ENCODE data around the gene BCO1.

BCO1 gene

DNA sequence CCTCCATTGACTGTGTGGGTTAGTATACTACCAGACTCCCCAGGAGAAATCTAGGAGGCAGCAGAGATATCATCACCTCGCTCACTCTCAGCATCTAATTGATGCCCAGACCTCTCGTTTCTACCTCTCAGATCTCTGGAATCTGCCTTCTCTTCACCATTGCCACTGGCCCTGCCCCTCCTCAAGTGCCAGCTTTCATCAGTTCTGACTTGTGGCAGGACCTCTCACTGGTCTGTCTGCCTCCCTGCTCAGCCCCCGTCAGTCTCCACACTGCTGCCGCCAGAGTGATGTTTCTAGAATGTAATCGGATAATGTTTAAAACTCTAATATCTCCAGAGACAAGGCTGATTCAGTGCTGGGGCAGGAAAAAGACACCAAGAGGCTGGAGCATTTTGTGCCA, 91.5 kb downstream of the BCO1 start:
- TF ChIP-seq, protein P1, sequence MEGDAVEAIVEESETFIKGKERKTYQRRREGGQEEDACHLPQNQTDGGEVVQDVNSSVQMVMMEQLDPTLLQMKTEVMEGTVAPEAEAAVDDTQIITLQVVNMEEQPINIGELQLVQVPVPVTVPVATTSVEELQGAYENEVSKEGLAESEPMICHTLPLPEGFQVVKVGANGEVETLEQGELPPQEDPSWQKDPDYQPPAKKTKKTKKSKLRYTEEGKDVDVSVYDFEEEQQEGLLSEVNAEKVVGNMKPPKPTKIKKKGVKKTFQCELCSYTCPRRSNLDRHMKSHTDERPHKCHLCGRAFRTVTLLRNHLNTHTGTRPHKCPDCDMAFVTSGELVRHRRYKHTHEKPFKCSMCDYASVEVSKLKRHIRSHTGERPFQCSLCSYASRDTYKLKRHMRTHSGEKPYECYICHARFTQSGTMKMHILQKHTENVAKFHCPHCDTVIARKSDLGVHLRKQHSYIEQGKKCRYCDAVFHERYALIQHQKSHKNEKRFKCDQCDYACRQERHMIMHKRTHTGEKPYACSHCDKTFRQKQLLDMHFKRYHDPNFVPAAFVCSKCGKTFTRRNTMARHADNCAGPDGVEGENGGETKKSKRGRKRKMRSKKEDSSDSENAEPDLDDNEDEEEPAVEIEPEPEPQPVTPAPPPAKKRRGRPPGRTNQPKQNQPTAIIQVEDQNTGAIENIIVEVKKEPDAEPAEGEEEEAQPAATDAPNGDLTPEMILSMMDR (IDR thresholded peaks at IDR 0.05), result no peak
- Histone ChIP-seq H3K4me1 (peaks cover 0 to 3% (median 0%) of the 10 kb centered on the region in 4 donors), H3K4me3 (no peak overlapping the region), H3K27ac (no peak overlapping the region), H3K9me3 (no peaks in the 10 kb centered on the region), H3K36me3 (peaks cover 0 to 4% (median 0%) of the 10 kb centered on the region in 3 donors), H3K27me3 (no peaks in the 10 kb centered on the region)
- intact Hi-C loops (cut with DNase I; ENCODE audit: low total_unique reads), result no loop called here
- no peak for DNase-seq

DNA sequence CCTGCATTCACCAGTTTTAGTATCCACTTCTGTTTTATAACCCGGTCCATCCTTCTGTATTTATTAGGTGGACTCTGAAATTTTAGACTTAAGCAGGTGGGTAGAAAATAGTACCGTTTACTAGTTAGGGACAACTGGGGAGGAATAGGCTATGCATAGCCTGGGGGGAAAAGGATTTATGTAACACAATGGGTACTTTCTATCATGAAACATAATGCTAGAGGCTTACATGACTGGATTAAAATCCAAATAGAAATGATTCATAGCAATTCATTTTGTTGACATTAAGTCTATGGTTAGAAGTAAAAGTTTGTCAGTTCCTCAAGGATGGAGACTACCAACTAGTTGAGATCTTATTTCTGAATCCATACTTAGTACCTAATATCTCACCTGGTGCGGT, 94.9 kb downstream of the BCO1 start:
- TF ChIP-seq, protein P1 (IDR thresholded peaks at IDR 0.05), result no peak
- Histone ChIP-seq H3K27me3 (no peaks in the 10 kb centered on the region), H3K9me3 (no peaks in the 10 kb centered on the region), H3K4me3 (no peak overlapping the region), H3K36me3 (peaks cover 0 to 4% (median 0%) of the 10 kb centered on the region in 3 donors), H3K27ac (no peak overlapping the region), H3K4me1 (peaks cover 0 to 3% (median 0%) of the 10 kb centered on the region in 4 donors)
- no peak for DNase-seq
- intact Hi-C loops (cut with DNase I; ENCODE audit: low total_unique reads), result no loop called here

DNA sequence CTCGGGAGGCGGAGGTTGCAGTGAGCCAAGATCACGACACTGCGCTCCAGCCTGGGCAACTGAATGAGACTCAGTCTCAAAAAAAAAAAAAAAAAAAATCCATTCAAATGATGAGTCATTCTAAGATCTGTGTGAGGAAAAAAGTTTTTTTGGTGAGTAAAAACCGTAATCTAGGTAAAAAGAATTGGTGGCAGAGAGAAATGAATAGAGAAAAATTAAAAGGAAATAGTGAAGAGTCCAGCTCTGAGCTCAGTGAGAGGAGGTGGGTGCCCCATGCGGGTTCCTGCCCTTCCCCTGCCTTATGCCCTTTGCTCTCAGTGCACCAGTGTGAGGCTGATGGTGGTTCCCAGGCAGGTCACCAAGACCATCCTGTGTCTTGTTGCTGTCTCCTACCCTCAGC, 97.2 kb downstream of the BCO1 start:
- no peak for DNase-seq
- H3K9me3 ChIP-seq, result no peaks in the 10 kb centered on the region
- H3K27ac ChIP-seq, result no peak overlapping the region
- H3K4me3 ChIP-seq, result no peak overlapping the region
- intact Hi-C loops (cut with DNase I; ENCODE audit: low total_unique reads), result no loop called here
- H3K27me3 ChIP-seq, result no peaks in the 10 kb centered on the region
- H3K4me1 ChIP-seq, result no peaks in the 10 kb centered on the region
- peaks cover 0 to 4% (median 0%) of the 10 kb centered on the region in 3 donors for H3K36me3 ChIP-seq
- TF ChIP-seq, protein P1 (IDR thresholded peaks at IDR 0.05), result no peak

DNA sequence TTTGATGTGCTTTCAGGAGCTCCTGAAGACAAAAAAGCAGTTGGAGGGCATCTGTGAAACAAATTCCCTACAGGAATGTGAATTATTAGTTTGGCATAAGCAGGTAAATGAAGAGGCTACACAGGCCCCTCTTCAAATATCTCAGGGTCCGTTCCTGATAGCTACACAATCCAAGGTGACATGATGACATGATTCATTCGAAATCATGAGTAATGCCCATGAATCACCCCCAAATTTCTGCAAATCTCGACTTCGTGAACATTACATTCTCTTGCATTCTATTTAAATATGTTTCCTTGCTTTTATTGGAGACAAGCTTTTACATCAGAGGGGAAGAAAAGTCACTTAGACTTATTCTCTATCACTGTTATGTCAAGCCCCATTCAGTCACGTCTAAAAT, 98.6 kb downstream of the BCO1 start:
- no peaks in the 10 kb centered on the region for H3K27me3 ChIP-seq
- H3K9me3 ChIP-seq, result no peaks in the 10 kb centered on the region
- H3K4me1 ChIP-seq, result no peaks in the 10 kb centered on the region
- no peak overlapping the region for H3K27ac ChIP-seq
- no peak for DNase-seq
- no peak overlapping the region for H3K4me3 ChIP-seq
- intact Hi-C loops (cut with DNase I; ENCODE audit: low total_unique reads), result no loop called here
- TF ChIP-seq, protein P1 (IDR thresholded peaks at IDR 0.05), result no peak
- peaks cover 0 to 4% (median 0%) of the 10 kb centered on the region in 3 donors for H3K36me3 ChIP-seq
